GM21423 (cell line): Measurements from ENCODE around the gene TSPAN10.
"Not testable (repeated sequence)": the region's sequence is repeated elsewhere in the genome, so short reads cannot be mapped to it uniquely, and the experiment has no call there.

Source experiments
- ATAC-seq: cut with Tn5 transposase; IDR thresholded peaks from one replicate; pipeline ENCODE4 v1.9.1; 2021; ENCODE audit warnings: mild to moderate bottlenecking, moderate library complexity; ENCODE audit not compliant: unreplicated experiment

Gene TSPAN10

GRCh38 chr17:81636505-81637288 is at the start of gene TSPAN10, which contains the start of gene NPLOC4:
Gene TSPAN10 (plus strand): TSS chr17:81637196. CDS start chr17:81642413, 5,217 bp downstream.
Gene NPLOC4 (minus strand): TSS chr17:81637112. CDS start chr17:81636930, 182 bp downstream.
- ATAC-seq, result peak; percentile 70

- ATAC-seq, result no peak
Measured at GRCh38 chr17:81589612-81590011, 47.4 kb upstream of the TSPAN10 start.

GRCh38 chr17:81590121-81590520 is 46.9 kb upstream of the TSPAN10 start:
- ATAC-seq, result no peak

- ATAC-seq, result no peak
Measured at GRCh38 chr17:81591971-81592370, 45.0 kb upstream of the TSPAN10 start.

GRCh38 chr17:81593105-81593871 is 43.7 kb upstream of the TSPAN10 start:
- no peak for ATAC-seq

DNA sequence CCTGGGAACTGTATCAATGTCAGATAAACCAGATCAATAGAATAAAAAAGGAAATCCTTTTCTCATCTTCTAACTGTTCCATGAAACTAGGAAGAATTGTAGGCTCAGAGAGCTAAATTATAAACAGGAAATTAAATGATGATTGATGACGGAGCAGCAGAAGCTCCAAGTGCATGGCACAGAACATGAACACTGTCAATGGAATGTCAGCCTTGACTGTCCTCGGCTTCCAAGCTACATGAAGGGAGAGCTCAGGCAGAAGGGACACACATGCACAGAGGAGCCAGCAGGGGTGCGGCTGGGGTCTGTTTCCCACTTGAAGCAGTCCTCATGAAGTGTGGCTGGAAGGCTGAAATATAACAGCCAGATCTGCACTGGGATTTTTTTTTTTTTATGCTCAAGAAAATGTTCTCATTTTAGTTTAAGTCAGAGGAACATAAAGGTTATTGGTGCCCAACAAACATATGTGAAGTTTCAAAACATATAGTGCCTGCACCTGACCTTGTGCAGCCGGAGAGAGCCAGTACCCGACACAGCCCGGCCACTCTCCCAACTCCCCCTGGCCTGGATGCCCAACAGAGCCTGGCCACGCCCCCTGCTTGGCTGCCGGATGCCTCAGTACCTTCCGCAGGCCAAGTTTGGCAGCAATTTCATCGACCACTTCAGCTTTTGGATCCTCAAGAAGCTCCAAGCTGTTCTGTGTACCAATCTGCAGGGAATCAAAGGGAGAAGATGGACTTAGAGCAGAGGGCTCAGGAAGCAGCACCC is 37.1 kb upstream of the TSPAN10 start:
- no peak for ATAC-seq

DNA sequence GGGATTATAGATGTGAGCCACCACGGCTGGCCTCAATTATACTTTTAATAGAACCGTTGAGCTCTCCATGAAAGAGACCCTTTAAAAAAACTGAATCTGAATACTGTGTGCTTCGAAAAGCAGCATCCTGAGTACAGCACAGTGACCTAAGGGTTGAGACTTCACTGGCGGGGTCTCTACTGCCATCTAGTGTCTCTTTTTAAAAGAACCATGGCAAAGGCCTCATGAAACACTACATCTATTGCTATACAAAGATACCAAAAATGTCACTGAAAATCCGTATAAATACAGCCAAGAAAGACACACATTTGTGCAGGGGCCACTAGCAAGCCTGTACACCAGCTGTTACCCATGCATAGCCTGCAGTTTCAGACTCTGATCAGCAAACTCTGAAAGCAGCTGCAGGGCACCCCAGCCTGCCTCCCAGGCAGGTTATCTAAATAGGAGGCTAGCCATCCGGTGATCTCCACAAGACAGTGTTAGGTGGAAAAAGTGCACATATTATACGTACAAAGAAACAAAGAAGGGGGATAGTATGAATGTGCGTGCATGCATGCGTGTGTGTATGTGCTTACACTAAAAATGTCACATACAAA is 35.4 kb upstream of the TSPAN10 start:
- no peak for ATAC-seq

DNA sequence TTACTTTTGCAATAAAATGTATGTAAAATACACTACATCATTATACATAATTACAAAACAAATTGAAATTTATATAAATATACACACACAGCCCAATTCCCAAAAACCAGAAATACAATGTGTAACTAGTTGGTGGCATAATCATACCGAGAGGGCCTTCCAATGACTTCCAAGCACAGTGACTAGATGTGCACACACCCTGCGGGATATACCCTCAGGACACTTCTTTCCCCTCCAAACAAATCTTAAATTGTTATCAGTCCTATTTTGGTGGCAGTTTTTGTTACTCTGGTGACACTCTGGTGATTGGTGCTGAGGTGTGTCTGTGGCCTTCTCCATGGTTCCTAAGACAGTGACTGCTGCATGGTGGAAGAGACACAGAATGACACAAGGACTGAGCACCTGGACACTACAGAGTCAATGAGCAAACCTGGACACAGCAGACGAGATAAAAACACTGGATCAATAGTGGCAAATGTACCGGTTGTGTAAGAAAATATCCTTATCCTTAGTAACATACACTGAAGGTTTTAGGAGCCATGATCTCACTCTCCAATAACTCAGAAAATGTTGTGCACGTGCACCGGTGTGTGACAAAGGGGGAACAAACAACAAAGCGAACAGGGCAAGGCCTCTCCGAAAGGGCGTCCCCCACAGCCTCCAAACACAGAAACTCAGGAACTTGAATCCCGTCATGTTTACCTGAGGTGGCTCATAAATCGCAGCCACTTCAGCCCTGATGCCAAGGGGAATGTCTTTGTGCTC is 33.0 kb upstream of the TSPAN10 start:
- ATAC-seq, result no peak

DNA sequence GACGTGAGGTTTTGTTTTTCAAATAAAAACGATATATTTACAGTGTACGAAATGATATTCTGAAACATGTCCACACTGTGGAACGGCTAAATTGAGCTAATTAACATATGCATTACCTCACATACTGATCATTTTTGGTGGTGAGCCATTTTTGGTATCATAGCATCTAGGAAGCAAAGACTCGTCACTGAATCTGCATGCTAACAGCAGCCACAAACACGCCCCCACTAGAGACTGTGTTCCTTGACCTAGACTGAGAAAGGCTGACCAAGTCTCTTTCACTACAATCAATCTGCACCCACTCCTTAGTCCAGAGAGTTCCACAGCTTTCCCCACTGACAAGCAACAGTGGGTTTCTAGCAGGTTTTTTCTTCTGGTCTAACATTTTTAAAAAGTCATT is 29.6 kb upstream of the TSPAN10 start:
- no peak for ATAC-seq

DNA sequence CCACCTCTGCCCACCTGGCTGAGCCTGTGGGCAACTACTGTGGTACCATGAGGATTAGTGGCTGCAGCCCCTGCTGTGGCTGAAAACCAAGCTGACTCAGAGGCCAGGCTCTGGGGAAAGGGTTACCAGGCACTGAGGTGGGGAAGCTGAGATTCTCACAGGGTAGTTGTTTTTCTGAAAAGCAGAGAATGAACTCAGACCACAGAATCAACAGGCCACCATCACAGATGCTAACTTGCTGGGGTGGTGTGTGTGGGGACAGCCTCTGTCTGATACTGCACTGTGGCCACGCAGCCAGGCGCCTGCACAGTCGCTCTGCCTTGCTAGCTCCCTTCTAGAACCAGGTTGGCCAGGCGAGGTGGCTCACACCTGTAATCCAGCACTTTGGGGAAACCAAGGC is 28.9 kb upstream of the TSPAN10 start:
- ATAC-seq, result no peak

DNA sequence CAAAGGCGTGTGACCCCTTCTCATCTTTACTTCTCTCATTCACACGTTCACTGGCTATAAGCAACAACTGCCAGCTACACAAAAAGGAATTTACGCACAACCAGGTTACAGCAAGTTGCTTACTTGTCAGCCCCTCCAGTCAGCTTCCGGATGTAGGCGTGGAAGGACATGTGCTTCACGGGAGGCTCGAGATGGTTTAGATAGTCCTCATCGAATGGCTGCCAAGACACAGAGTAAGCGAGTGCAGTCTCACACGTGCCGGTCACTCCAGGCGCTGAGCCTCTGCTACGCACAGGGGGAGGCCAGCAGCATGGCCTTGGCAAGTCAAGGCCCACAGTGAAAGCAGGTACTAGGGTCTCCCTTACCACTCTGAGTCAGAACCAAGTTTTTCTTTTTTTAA is 28.4 kb upstream of the TSPAN10 start:
- ATAC-seq, result no peak

GRCh38 chr17:81609541-81610311 is 27.3 kb upstream of the TSPAN10 start:
- no peak for ATAC-seq

DNA sequence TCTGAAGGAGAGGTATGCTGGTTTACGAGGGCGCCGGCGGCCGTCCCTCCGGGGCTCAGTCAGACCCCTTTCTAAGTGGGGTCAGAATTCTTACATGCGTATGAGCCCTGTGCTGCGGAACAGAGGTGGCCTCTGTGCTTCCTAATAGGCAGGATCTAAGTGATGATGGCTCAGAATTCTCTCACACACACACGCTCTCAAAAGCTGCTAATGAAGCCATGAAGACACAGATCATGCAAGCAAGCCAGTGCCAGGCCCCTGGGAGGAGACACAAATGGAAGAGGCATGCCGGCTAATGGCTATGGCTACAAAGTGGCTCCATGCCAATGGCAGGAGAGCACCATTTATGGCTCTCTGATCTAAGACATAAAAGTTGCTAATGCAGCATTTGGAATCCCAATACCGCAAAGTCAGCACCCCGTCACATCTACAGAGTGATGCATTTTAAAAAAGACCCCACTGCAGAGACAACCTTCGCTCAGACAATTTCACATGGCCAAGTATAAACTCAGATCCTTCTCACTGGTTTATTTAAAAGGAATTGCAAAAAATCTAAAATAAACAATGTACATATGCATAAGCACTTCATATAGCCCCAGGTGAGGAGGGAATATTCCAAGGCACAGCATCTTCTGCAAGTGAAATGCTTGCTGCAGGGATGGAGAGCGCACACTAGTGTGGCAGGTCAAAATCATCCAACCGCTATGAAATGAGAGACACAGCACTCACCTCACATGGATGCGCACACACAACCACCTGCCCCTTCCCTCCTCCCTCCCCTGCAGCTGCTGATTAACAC is 24.6 kb upstream of the TSPAN10 start:
- ATAC-seq, result no peak

DNA sequence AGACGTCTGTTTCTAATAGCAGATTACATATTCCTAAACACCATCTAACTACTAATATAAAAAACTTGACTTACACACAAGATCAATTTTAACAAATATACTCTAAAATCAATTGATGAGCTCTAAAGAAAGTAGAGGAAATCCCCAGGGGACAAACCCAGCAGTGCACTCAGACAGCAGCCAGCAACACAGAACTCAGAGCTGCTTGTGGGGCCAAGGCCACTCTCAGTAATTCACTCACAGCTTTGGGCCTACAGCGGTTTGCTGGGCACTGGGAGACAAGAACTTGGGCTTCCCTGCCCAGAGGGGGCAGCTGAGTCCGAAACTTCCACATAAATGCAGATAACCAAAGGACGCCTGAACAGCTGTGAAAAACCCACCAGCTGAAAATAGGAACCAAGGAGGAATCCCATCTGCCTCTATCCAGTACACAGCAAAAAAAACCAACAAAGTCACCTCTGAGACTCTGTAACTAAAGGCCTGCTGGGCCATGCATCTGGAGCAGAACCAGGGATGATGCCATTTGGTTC is 21.5 kb upstream of the TSPAN10 start:
- no peak for ATAC-seq

- ATAC-seq, result no peak
Measured at GRCh38 chr17:81616877-81617276, 20.1 kb upstream of the TSPAN10 start.

- not testable (repeated sequence) for ATAC-seq
Measured at GRCh38 chr17:81618307-81618706, 18.7 kb upstream of the TSPAN10 start.

DNA sequence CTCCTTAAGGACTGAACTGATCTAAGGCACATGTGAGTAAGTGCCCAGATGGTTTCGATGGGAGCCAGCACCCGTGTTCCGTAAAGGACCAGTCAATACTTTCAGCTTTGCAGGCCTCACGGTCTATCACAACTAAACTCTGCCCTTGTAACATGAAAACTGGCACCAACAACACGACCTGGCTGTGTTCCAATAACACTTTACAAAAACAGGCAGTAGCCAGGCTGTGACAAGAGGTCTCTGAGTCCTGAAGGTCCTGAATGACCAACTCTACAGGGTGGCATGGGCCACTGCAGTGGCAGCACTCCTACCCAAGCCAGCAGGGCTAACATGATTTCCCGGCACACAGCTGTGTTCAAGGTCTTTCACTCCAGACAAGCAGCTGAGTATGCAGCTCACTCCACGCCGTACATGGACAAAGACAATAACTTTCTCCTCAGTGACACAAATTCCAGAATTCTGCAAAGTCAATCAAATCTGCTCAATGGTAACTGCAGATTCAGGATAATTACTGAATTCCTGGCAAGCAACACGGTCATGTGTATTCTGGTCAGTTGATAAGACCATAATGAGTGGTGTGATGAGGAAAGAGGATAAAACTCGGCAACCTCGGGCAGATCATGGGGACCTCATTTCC is 15.4 kb upstream of the TSPAN10 start:
- ATAC-seq, result no peak

DNA sequence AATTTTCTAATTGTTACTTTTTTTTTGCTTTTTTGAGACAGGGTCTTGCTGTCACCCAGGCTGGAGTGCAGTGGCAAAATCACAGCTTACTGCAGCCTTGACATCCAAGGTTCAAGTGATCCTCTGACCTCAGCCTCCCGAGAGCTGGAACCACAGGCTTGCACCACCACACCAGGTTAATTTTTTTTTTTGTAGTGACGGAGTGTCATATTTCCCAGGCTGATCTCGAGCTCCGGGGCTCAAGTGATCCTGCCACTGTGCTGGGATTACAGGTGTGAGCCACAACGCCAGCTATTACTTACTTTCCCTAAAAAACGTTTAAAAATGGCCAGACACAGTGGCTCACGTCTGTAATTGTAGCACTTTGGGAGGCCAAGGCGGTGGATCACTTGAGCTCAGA is 6.7 kb upstream of the TSPAN10 start:
- ATAC-seq, result no peak
